Activated CD4-positive, alpha-beta T cell treated with anti-CD3 and anti-CD28 coated beads for 36 hours (primary cell): ENCODE data around the gene PKNOX2. TPM values are rescaled to one million over a fixed set of nuclear protein-coding genes. Genes with fewer than 3 reads are reported as not detected.

Experiments used
- ATAC-seq: fragments of 200-7000 bp; cut with Tn5 transposase; one replicate; pipeline ENCODE4 v1.10.0; 2021; ENCODE audit warnings: mild to moderate bottlenecking, moderate library complexity
- CTCF ChIA-PET: fragments of 350-600 bp; sonication (Branson Sonifier 250); formaldehyde crosslinking; loops from one replicate; lab custom pipeline; 2021; ENCODE audit warnings: antibody characterized with exemption; lab: Charles Lee
- POLR2A ChIA-PET: fragments of 350-600 bp; sonication (Branson Sonifier 250); formaldehyde crosslinking; loops from one replicate; lab custom pipeline; 2021; ENCODE audit warnings: antibody characterized with exemption, inconsistent platforms; lab: Charles Lee
- DNase-seq: peaks from one replicate; pipeline ENCODE4 v3.0.0-alpha.2; 2020
- H3K27ac Mint-ChIP-seq: one replicate; pipeline ENCODE4 v1.8.0; 2021; ENCODE audit warnings: mixed read lengths
- H3K27me3 Mint-ChIP-seq: one replicate; pipeline ENCODE4 v1.8.0; 2021; ENCODE audit warnings: mixed read lengths
- H3K36me3 Mint-ChIP-seq: one replicate; pipeline ENCODE4 v1.8.0; 2021; ENCODE audit warnings: low read depth, mixed read lengths
- H3K4me1 Mint-ChIP-seq: one replicate; pipeline ENCODE4 v1.8.0; 2021; ENCODE audit warnings: mixed read lengths
- H3K4me3 Mint-ChIP-seq: one replicate; pipeline ENCODE4 v1.8.0; 2021; ENCODE audit warnings: mild to moderate bottlenecking, moderate library complexity, mixed read lengths
- H3K9me3 Mint-ChIP-seq: one replicate; pipeline ENCODE4 v1.8.0; 2021; ENCODE audit warnings: low read depth, mixed read lengths
- intact Hi-C, 2 experiments: fragments of 100-400 bp; cut with DNase I in 1 of 2; cut with micrococcal nuclease in 1 of 2; formaldehyde crosslinking; loops; one replicate each; pipeline versions ENCODE4 v1.14.2 to v1.15.1; 2022 to 2024; cut with DNase I, micrococcal nuclease
- total RNA-seq, 2 experiments: library from RNA; stranded (reverse); gene quantifications; one replicate each; pipeline ENCODE4 v1.2.3, GENCODE V29; 2021

PKNOX2 gene
- total RNA-seq, 2 experiments from 2014 or later, result not detected

DNA sequence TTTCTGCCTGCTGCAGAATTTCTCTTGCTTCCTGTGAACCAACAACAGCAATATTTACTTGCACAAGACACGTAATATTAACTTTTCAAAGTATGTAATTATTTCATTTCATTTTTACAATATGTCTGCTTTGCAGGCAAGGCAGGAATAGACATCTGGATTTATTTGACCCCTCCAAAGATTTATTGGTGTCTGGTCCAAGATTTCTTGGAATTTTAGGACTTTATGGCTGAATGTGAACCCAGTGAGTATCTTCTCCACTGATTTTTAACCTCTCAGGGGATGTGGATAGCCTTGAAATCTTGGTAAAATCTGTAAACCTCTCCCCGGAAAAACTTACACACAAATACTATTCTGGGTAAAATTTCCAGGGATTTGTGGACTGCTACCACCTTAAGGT, 61.5 kb downstream of the PKNOX2 start:
- POLR2A ChIA-PET, result no interaction called here
- H3K4me1 Mint-ChIP-seq, result no peaks in the 10 kb centered on the region
- no peaks in the 10 kb centered on the region for H3K36me3 Mint-ChIP-seq
- CTCF ChIA-PET, result no interaction called here
- intact Hi-C loops, result no loop called here
- H3K27ac Mint-ChIP-seq, result no peak overlapping the region
- DNase-seq, result no peak
- no peak for ATAC-seq
- peaks cover 4% of the 10 kb centered on the region for H3K27me3 Mint-ChIP-seq
- no peak overlapping the region for H3K4me3 Mint-ChIP-seq
- H3K9me3 Mint-ChIP-seq, result no peaks in the 10 kb centered on the region

DNA sequence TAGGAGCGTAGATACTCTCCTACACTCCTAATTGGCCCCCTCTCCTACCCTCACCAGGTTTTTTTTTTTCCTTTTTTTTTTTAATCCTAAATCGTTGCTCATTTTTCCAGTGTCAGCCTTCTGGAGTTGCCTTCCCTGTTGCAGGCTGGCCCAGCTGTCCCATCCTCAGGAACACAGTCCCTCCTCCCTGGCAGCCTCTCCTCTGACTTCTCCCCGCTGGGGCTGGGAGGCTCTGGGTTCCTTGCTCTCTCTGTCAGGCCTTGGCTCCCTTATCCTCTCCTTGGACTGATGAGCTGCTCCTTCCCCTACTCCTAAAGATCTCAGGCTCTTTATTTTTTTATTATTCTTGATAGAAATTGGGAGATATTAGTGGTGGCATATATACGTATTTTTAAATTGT, 62.2 kb downstream of the PKNOX2 start:
- CTCF ChIA-PET, result no interaction called here
- no peak for DNase-seq
- no peaks in the 10 kb centered on the region for H3K4me1 Mint-ChIP-seq
- H3K27me3 Mint-ChIP-seq, result peaks cover 4% of the 10 kb centered on the region
- ATAC-seq, result no peak
- intact Hi-C loops, result no loop called here
- H3K9me3 Mint-ChIP-seq, result no peaks in the 10 kb centered on the region
- no peak overlapping the region for H3K27ac Mint-ChIP-seq
- POLR2A ChIA-PET, result no interaction called here
- H3K36me3 Mint-ChIP-seq, result no peaks in the 10 kb centered on the region
- no peak overlapping the region for H3K4me3 Mint-ChIP-seq

DNA sequence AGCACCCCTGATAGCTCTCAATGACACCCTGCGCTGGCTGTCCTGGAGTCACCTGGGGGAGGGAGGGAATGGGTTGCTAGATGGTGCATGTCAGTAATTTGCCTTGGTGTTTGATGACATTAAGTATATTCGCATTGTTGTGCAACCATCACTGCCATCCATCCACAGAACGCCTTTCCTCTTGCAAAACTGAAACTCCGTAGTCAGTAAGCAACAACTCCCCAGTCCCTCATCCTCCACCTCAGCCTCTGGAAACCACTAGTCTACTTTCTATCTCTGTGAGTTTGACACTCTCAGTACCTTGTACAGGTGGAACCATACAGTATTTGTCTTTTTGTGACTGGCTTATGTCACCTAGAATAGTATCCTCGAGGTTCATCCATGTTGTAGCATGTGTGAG, 62.6 kb downstream of the PKNOX2 start:
- Mint-ChIP-seq H3K27me3 (peaks cover 4% of the 10 kb centered on the region), H3K9me3 (no peaks in the 10 kb centered on the region), H3K4me1 (no peaks in the 10 kb centered on the region), H3K27ac (no peak overlapping the region), H3K4me3 (no peak overlapping the region), H3K36me3 (no peaks in the 10 kb centered on the region)
- ChIA-PET CTCF (no interaction called here), POLR2A (no interaction called here)
- intact Hi-C loops, result no loop called here
- no peak for ATAC-seq
- no peak for DNase-seq

DNA sequence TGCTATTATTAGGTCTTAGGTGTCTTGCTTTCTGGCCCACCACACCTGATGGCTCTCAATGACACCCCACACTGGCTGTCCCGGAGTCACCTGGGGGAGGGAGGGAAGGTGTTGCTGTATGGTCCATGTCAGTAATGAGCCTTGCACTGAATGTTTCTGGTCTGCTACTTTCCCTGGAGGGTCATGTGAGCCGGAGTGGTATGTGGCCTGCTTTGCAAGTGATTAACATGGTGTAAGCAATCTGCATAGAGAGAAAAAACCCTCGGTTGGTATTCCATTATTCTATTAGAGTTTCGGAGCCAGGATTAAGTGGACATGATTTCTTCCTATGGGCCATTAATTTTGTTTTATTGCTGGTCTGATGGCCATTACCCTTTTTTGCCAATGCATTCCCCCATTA, 63.9 kb downstream of the PKNOX2 start:
- intact Hi-C loops, result no loop called here
- Mint-ChIP-seq H3K4me1 (no peaks in the 10 kb centered on the region), H3K27me3 (peaks cover 4% of the 10 kb centered on the region), H3K36me3 (no peaks in the 10 kb centered on the region), H3K27ac (no peak overlapping the region), H3K9me3 (no peaks in the 10 kb centered on the region), H3K4me3 (no peak overlapping the region)
- ChIA-PET POLR2A (no interaction called here), CTCF (no interaction called here)
- DNase-seq (no peak), ATAC-seq (no peak)

DNA sequence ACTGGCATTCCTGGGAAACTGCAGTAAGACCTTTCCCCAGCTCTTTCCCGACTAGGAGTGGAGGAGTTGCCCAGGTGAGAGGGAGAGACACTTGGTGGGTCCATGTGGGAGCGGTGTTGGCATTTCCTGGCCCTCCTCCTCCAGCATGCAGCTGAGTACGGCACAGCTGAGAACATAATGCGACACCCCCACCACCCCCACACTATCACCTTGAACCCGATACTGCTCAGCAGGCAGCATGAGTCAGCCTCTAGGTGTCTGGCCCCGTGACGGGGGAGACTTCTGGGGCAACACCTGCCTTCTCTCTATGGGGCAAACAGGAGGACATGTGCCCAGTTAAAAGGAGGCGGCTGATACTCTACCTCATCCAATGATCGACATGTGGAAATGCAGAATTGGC, 64.4 kb downstream of the PKNOX2 start:
- POLR2A ChIA-PET, result no interaction called here
- no peak overlapping the region for H3K4me3 Mint-ChIP-seq
- no peak for DNase-seq
- intact Hi-C loops, result no loop called here
- no peak overlapping the region for H3K27ac Mint-ChIP-seq
- H3K36me3 Mint-ChIP-seq, result no peaks in the 10 kb centered on the region
- no peaks in the 10 kb centered on the region for H3K4me1 Mint-ChIP-seq
- peaks cover 8% of the 10 kb centered on the region for H3K27me3 Mint-ChIP-seq
- no peaks in the 10 kb centered on the region for H3K9me3 Mint-ChIP-seq
- CTCF ChIA-PET, result no interaction called here
- no peak for ATAC-seq

DNA sequence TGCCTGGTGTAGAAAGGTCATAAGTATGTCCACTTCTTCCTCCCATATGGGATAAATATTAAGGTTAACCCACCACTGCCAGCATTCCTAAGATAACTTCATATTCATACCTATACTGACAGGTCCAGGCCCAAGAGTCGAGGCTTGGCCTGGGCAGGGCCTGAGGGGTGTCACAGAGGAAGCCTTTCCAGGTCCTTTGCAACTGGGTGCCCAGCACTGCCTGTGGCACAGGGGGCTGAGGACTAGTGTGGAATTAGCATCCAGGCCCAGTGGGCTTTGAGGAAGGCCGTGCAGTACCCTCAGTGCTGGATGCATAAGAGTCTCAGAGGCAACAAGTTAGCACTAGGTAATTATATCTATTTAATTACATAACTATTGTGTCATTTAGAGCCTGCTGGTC, 65.4 kb downstream of the PKNOX2 start:
- CTCF ChIA-PET, result no interaction called here

DNA sequence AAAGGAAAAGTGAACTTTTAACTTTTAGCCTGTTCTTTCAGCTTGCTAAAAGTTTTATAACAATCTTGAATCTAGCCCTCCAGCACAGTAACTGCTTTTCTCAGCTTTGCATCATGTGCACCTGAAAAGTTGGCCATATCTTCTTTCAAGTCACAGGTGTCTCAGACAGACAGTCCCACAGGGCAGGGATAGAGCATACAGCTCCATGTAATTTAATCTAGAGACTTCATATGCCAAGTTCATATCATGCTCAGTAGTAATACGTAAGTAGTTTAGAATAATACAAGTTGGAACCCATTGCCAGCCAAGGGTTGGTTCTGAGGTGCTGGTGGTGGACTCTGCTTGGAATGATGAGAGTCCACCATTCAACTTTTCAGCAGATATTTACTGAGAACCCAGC, 68.6 kb downstream of the PKNOX2 start:
- intact Hi-C loops, result no loop called here
- no peak for ATAC-seq
- Mint-ChIP-seq H3K4me3 (no peak overlapping the region), H3K27me3 (peaks cover 11% of the 10 kb centered on the region), H3K4me1 (no peaks in the 10 kb centered on the region), H3K9me3 (peaks cover 2% of the 10 kb centered on the region), H3K36me3 (no peaks in the 10 kb centered on the region), H3K27ac (no peak overlapping the region)
- ChIA-PET POLR2A (no interaction called here), CTCF (interaction anchor here (1.4 kb wide), 1 partner anchor 91 kb away, joined by 5 read pairs; no protein-coding TSS in a partner anchor)
- no peak for DNase-seq

More for the DNA sequence above, 65.4 kb downstream of the PKNOX2 start:
- no peak overlapping the region for H3K4me3 Mint-ChIP-seq
- H3K36me3 Mint-ChIP-seq, result no peaks in the 10 kb centered on the region
- DNase-seq, result no peak
- no peaks in the 10 kb centered on the region for H3K9me3 Mint-ChIP-seq
- H3K27ac Mint-ChIP-seq, result no peak overlapping the region
- POLR2A ChIA-PET, result no interaction called here
- no peaks in the 10 kb centered on the region for H3K4me1 Mint-ChIP-seq
- peaks cover 9% of the 10 kb centered on the region for H3K27me3 Mint-ChIP-seq
- intact Hi-C loops, result no loop called here
- ATAC-seq, result no peak

DNA sequence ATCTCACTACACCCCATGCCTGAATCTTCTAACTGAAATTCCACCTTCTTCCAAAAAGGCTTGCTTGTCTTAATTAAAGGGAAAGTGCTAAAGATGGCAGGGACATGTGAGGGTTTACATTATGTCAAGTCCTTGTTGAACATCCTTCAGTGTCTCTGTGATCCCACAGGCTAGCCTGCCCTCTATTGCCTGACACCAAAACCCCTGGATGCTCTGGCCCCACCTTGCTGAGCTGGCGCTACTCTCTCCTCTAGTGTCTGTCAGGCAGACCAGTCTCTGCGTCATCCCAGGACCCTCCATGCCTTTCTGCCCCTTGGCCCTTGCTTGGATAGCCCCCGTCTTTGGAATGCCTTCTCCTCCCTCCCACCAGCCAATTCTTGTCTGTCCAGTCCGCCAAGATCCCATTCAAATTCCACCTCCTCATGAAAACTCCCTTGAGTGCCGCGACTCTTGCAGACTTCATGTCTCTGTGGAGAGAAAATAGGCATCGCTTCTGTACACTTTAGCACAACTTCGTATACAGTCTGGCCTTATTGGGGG, 69.3 kb downstream of the PKNOX2 start:
- peaks cover 13% of the 10 kb centered on the region for H3K27me3 Mint-ChIP-seq
- H3K4me3 Mint-ChIP-seq, result no peak overlapping the region
- peaks cover 2% of the 10 kb centered on the region for H3K9me3 Mint-ChIP-seq
- CTCF ChIA-PET, result interaction anchor here (0.6 to 1.4 kb wide), 2 partner anchors 10 to 92 kb away, joined by 3 to 5 read pairs; no protein-coding TSS in a partner anchor
- DNase-seq (no peak), ATAC-seq (no peak)
- intact Hi-C loops, result no loop called here
- POLR2A ChIA-PET, result no interaction called here
- H3K4me1 Mint-ChIP-seq, result no peaks in the 10 kb centered on the region
- H3K36me3 Mint-ChIP-seq, result no peaks in the 10 kb centered on the region
- no peak overlapping the region for H3K27ac Mint-ChIP-seq

DNA sequence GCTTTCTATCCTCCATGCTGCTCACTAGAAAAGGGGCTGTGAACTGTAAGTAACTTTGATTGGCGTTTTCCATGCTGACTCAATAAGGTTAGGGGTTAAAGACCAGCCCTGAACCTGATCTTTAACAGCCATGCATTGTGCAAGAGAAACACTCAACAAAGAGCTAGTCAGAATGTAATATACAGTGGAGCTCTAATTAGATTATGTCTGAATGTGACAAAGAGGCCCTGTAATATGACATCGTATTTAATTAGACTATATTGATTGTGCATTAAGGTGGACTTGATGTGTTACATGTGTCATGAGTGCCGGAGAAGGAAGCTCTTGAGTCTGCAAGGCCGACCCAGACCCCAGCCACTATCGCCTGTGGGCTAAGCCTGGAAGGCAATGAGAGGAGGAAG, 70.5 kb downstream of the PKNOX2 start:
- H3K36me3 Mint-ChIP-seq, result no peaks in the 10 kb centered on the region
- peaks cover 12% of the 10 kb centered on the region for H3K27me3 Mint-ChIP-seq
- H3K9me3 Mint-ChIP-seq, result peaks cover 2% of the 10 kb centered on the region
- intact Hi-C loops, result no loop called here
- ChIA-PET CTCF (no interaction called here), POLR2A (no interaction called here)
- no peak overlapping the region for H3K27ac Mint-ChIP-seq
- ATAC-seq (no peak), DNase-seq (no peak)
- H3K4me1 Mint-ChIP-seq, result no peaks in the 10 kb centered on the region
- no peak overlapping the region for H3K4me3 Mint-ChIP-seq

DNA sequence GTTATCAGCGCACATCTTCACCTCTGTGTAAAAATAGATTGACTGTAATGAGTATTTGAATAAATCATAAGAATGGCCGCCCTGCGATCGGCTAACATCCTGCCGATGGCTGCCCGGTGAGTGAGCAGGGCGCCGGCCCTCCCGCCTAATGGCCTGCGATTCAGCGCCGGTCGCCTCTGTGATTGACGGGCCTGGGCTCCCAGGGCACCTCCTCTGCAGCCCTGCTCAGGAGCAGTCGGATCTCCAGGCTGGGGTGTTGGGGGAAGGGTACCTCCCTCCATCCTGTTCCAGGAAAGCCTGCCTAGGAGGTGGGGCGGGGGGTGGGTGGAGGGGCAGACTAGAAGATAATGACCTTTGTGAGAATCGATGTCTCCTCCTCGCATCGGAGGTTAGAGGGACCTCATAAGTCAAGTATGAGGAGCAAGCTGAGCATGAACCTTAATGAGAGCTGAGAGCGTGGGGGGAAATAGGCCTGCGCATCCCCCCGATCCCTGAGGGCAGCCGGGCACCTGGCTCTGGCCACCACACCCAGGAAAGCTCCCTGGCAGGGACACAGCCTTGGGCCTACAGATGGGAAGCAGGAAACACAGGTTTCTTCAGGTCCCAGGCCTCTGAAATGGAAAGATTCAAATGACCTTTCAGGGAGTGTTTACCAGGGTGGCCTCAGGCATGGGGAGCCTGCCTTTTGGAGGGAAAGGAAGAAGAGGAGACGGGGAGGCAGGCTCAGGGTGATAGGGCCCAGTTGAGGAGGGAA, 71.7 kb downstream of the PKNOX2 start:
- POLR2A ChIA-PET, result no interaction called here
- no peak overlapping the region for H3K27ac Mint-ChIP-seq
- no peak for ATAC-seq
- H3K27me3 Mint-ChIP-seq, result peaks cover 18% of the 10 kb centered on the region
- DNase-seq, result no peak
- H3K4me1 Mint-ChIP-seq, result no peaks in the 10 kb centered on the region
- H3K4me3 Mint-ChIP-seq, result no peak overlapping the region
- peaks cover 2% of the 10 kb centered on the region for H3K9me3 Mint-ChIP-seq
- intact Hi-C loops, result no loop called here
- no peaks in the 10 kb centered on the region for H3K36me3 Mint-ChIP-seq
- CTCF ChIA-PET, result no interaction called here

DNA sequence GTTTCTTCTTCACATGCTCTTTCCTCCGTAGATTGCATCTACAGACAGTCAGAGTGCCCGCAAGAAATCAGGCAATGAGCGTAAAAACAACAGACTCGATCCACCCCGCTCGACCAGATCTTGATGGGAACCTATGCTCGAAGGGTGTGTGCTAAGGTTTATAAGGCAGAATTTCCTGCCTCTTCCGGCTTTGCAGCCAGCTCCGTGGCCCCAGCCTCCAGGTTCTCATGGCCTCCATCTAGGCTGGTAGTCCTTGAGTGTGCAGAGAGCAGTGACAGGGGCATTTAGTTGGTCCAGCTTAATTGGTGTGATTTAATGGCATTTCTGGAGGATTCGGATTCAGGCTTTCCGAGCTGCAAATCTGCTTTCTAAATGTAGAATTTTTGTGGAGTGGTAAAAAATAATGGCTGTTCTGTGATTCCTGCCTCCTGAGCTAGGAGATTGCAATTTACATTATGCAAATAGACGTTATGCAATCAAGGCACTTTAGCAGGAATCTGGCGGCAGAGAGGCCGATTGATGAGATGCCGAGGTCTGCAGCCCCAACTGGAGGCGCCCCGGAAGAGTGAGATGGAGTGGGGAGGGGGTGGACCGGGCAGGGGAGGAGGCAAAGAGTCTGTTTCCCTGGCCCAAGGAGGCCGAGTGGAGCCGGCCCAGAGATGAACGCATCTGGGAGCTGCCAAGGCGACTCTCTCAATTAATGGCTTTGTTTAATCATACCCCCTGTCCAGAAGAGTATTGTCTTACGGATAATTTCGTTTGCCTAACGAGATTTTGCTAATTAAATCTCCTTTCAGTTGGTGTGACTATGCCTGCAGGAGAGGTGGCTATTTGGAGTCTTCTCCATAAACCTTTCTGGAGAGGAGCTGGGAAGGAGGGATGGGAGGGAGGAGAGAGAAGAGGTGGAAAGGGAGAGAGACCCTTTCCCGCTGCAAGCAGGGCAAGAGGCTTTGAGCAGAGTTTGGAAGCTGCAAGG, 75.3 kb downstream of the PKNOX2 start:
- DNase-seq (no peak), ATAC-seq (no peak)
- ChIA-PET CTCF (no interaction called here), POLR2A (no interaction called here)
- intact Hi-C loops, result no loop called here
- Mint-ChIP-seq H3K27me3 (peaks cover 16% of the 10 kb centered on the region), H3K4me1 (no peaks in the 10 kb centered on the region), H3K36me3 (no peaks in the 10 kb centered on the region), H3K27ac (no peak overlapping the region), H3K9me3 (peaks cover 2% of the 10 kb centered on the region), H3K4me3 (no peak overlapping the region)
